Vagina (tissue), 2 donors: ENCODE data around the gene RFX1. TPM values are rescaled to one million over a fixed set of nuclear protein-coding genes. Genes with fewer than 3 reads are reported as not detected.

Experiments used
- DNase-seq, 2 donors: peaks; one replicate each; pipeline ENCODE4 v3.0.0-alpha.2; 2017; ENCODE audit errors: extremely low spot score in 2 of 2
- H3K27ac ChIP-seq: fragments of 200-600 bp; sonication (generic); one replicate; pipeline ENCODE4 v1.5.1; 2019
- H3K27me3 ChIP-seq: fragments of 200-600 bp; sonication (generic); one replicate; pipeline ENCODE4 v1.5.1; 2019
- H3K36me3 ChIP-seq, 2 donors: fragments of 200-600 bp; sonication (generic); one replicate each; pipeline ENCODE4 v1.5.1; 2017 to 2019
- H3K4me1 ChIP-seq: fragments of 200-600 bp; sonication (generic); one replicate; pipeline ENCODE4 v1.5.1; 2019
- H3K4me3 ChIP-seq, 2 donors: fragments of 200-600 bp; sonication (generic); 1 replicate in 1 of 2; 2 replicates in 1 of 2; pipeline ENCODE4 v1.5.1; 2016 to 2019
- H3K9me3 ChIP-seq: fragments of 200-600 bp; sonication (generic); one replicate; pipeline ENCODE4 v1.5.1; 2019
- POLR2A ChIP-seq, 2 donors: fragments of 450-650 bp; IDR thresholded peaks; one replicate each; pipeline ENCODE4 v1.6.1; 2017; ENCODE audit warnings: antibody characterized with exemption in 2 of 2, mild to moderate bottlenecking in 2 of 2, moderate library complexity in 2 of 2
- POLR2AphosphoS5 ChIP-seq, 2 donors: sonication (generic); formaldehyde crosslinking; IDR thresholded peaks; one replicate each; pipeline ENCODE4 v1.9.0; 2017; ENCODE audit warnings: antibody characterized with exemption in 2 of 2, mild to moderate bottlenecking in 2 of 2, low read depth in 1 of 2; ENCODE audit not compliant: insufficient read depth in 1 of 2
- intact Hi-C: fragments of 100-400 bp; cut with DNase I; formaldehyde crosslinking; loops from one replicate; pipeline ENCODE4 v1.15.1; 2023
- total RNA-seq: library from RNA; depleted of rRNA; stranded (reverse); fragments of >200 nt; gene quantifications from one replicate; pipeline ENCODE4 v1.2.3, GENCODE V29; 2016
- TF ChIP-seq, protein P1 (sequence below), 3 experiments: fragments of 450-650 bp in 2 of 3; fragments of 200-600 bp in 1 of 3; sonication (generic) in 1 of 3; IDR thresholded peaks; one replicate each; pipeline ENCODE4 v1.5.1; 2017 to 2019; ENCODE audit warnings: antibody characterized with exemption in 3 of 3, mild to moderate bottlenecking in 2 of 3, moderate library complexity in 2 of 3

RFX1 gene
- total RNA-seq, 1 donor from 2014 or later = 9.6 TPM

DNA sequence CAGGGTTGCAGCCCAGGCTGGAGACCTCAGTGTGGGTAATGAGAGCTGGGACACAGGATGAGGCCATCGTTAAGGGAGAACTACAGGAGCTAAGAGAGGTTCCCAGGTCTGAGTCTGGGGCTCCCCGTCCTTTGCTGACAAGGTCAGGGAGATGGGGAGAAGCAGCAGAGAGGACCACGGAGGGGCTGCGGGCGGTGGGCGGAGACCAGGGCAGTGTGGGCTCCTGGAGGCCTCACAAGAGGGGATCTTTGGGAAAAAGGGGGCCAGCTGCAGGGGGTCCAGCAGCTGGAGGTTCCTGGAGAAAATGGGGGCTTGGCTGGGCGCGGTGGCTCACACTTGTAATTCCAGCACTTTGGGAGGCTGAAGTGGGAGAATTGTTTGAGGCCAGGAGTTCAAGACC, 16.0 kb downstream of the RFX1 start:
- H3K4me1 ChIP-seq = peaks cover 10% of the 10 kb centered on the region
- no peaks in the 10 kb centered on the region for H3K27me3 ChIP-seq
- H3K36me3 ChIP-seq = peaks cover 0 to 21% of the 10 kb centered on the region in 2 donors
- no peaks in the 10 kb centered on the region for H3K9me3 ChIP-seq
- no peak overlapping the region for H3K4me3 ChIP-seq
- H3K27ac ChIP-seq = no peak overlapping the region
- TF ChIP-seq POLR2A (IDR thresholded peaks at IDR 0.05) (no peak), POLR2AphosphoS5 (IDR thresholded peaks at IDR 0.05; ENCODE audit: insufficient read depth in 1 of 2, low read depth in 1 of 2) (no peak)
- TF ChIP-seq, protein P1, sequence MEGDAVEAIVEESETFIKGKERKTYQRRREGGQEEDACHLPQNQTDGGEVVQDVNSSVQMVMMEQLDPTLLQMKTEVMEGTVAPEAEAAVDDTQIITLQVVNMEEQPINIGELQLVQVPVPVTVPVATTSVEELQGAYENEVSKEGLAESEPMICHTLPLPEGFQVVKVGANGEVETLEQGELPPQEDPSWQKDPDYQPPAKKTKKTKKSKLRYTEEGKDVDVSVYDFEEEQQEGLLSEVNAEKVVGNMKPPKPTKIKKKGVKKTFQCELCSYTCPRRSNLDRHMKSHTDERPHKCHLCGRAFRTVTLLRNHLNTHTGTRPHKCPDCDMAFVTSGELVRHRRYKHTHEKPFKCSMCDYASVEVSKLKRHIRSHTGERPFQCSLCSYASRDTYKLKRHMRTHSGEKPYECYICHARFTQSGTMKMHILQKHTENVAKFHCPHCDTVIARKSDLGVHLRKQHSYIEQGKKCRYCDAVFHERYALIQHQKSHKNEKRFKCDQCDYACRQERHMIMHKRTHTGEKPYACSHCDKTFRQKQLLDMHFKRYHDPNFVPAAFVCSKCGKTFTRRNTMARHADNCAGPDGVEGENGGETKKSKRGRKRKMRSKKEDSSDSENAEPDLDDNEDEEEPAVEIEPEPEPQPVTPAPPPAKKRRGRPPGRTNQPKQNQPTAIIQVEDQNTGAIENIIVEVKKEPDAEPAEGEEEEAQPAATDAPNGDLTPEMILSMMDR (IDR thresholded peaks at IDR 0.05) = no peak
- DNase-seq = no peak
- intact Hi-C loops = no loop called here

DNA sequence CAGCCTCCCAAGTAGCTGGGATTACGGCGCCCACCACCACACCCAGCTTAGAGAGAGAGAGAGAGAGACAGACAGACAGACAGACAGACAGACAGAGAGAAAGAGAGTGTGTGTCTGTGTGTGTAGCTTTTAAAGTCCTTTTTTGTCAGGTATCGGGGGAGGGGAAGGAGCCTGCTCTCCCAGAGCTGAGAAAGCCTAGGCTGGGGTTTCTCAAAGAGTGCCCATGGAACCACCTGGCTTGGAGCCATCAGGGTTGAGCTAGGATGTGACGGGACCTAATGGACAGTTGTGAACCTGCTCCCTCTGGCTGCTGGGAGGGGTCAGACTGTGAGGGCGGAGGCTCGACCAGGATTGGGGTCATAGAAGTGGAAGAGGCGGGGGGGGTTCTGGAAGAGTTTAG, 16.6 kb downstream of the RFX1 start:
- Histone ChIP-seq H3K4me1 (peaks cover 8% of the 10 kb centered on the region), H3K36me3 (peaks cover 0 to 21% of the 10 kb centered on the region in 2 donors), H3K27me3 (no peaks in the 10 kb centered on the region), H3K4me3 (no peak overlapping the region), H3K27ac (no peak overlapping the region), H3K9me3 (no peaks in the 10 kb centered on the region)
- intact Hi-C loops = no loop called here
- DNase-seq = no peak
- TF ChIP-seq POLR2A (IDR thresholded peaks at IDR 0.05) = no peak
- TF ChIP-seq, protein P1 (IDR thresholded peaks at IDR 0.05) = no peak
- no peak for TF ChIP-seq POLR2AphosphoS5 (IDR thresholded peaks at IDR 0.05; ENCODE audit: insufficient read depth in 1 of 2, low read depth in 1 of 2)

DNA sequence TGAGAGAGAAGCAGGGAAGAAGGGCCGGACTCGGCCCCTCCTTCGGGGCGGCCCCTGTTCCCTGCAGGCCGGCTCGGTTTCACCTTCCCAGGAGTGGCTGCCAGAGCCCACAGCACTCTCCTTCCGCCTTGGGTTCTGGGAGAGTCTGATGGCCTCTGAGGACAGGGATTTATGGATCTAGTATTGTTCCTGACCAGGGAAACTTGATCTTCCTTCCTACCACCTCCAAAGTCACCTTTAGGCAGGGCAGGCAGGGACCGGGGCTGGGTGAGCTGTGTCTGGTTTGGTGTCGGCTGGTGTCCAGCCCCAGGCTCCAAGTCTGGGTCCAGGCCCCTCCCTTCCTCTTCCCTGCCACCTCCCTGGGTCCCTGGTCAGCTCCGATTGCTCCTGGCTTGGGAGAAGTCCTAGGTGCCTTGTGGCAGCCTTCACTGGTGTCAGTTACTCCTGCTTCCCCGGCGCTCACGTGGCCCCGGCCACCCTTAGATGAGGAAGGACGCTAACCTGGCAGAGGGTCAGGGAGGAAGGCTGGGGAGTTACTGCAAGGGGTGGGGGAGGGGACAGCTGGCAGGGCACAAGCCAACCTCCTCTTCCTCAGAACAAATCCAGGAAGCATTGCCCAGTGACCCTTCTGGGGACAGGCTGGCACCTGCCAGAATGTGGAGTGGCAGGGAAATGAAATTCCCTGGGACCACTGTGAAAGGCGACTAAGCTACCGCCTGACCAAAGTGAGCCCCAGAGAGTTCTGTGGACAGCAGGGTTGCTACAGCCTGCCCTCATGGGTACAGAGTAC, 18.8 kb downstream of the RFX1 start:
- intact Hi-C loops = no loop called here
- TF ChIP-seq POLR2AphosphoS5 (IDR thresholded peaks at IDR 0.05; ENCODE audit: insufficient read depth in 1 of 2, low read depth in 1 of 2) = no peak
- TF ChIP-seq, protein P1 (IDR thresholded peaks at IDR 0.05) = no peak
- no peak for TF ChIP-seq POLR2A (IDR thresholded peaks at IDR 0.05)
- Histone ChIP-seq H3K9me3 (no peaks in the 10 kb centered on the region), H3K27me3 (no peaks in the 10 kb centered on the region), H3K27ac (peak overlapping the region; percentile 60), H3K4me3 (peak overlapping the region in 1 of 2 donors; percentile 25), H3K4me1 (peaks cover 8% of the 10 kb centered on the region), H3K36me3 (peaks cover 0 to 15% of the 10 kb centered on the region in 2 donors)
- no peak for DNase-seq

DNA sequence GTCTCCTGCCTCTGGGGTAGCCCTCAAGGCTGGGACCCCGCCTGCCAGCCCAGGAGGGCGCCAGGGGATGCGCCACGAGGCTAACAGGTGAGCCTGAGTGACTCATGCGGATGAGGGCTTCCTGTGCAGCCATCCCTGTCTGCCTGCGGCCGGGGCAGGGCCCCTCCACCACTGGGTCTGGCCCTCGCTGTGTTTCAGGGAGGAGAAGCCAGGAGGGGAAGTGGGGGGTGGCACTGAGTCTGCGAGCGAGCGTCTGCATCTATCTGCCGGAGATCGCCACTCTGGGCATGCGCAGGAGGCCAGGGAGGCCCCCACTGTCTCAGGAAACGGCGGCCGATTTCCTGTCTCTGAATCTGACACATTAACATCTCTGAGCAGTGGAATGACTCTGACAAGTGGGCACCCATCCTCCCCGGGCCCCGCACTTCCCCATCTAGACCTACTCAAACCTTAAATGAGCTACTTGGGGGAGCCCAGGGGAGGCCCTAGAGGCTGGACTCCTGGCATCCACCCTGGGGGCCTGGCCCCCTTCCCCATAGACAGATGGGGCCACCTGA, 19.7 kb downstream of the RFX1 start:
- Histone ChIP-seq H3K9me3 (no peaks in the 10 kb centered on the region), H3K36me3 (peaks cover 0 to 15% of the 10 kb centered on the region in 2 donors), H3K4me3 (peak overlapping the region in 1 of 2 donors; percentile 25), H3K27me3 (no peaks in the 10 kb centered on the region), H3K27ac (peak overlapping the region; percentile 60), H3K4me1 (peaks cover 8% of the 10 kb centered on the region)
- TF ChIP-seq, protein P1 (IDR thresholded peaks at IDR 0.05) = no peak
- TF ChIP-seq POLR2AphosphoS5 (IDR thresholded peaks at IDR 0.05; ENCODE audit: insufficient read depth in 1 of 2, low read depth in 1 of 2) (peak in 1 of 2 donors; percentile 72), POLR2A (IDR thresholded peaks at IDR 0.05) (no peak)
- no peak for DNase-seq
- intact Hi-C loops = no loop called here
